ENCODE data around the gene PRKRIP1.

- TF ChIP-seq, protein P1, sequence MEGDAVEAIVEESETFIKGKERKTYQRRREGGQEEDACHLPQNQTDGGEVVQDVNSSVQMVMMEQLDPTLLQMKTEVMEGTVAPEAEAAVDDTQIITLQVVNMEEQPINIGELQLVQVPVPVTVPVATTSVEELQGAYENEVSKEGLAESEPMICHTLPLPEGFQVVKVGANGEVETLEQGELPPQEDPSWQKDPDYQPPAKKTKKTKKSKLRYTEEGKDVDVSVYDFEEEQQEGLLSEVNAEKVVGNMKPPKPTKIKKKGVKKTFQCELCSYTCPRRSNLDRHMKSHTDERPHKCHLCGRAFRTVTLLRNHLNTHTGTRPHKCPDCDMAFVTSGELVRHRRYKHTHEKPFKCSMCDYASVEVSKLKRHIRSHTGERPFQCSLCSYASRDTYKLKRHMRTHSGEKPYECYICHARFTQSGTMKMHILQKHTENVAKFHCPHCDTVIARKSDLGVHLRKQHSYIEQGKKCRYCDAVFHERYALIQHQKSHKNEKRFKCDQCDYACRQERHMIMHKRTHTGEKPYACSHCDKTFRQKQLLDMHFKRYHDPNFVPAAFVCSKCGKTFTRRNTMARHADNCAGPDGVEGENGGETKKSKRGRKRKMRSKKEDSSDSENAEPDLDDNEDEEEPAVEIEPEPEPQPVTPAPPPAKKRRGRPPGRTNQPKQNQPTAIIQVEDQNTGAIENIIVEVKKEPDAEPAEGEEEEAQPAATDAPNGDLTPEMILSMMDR (IDR thresholded peaks at IDR 0.05; ENCODE audit: low read depth, low read length) = no peak
- TF ChIP-seq MYC (IDR thresholded peaks at IDR 0.05; ENCODE audit: low read depth, low read length) = no peak
These were observed 44.0 kb downstream of the PRKRIP1 start for GRCh38 chr7:102439963-102440795.

Data from NB4 (cell line).